ENCODE results near the gene BMS1.

The BMS1 gene

DNA sequence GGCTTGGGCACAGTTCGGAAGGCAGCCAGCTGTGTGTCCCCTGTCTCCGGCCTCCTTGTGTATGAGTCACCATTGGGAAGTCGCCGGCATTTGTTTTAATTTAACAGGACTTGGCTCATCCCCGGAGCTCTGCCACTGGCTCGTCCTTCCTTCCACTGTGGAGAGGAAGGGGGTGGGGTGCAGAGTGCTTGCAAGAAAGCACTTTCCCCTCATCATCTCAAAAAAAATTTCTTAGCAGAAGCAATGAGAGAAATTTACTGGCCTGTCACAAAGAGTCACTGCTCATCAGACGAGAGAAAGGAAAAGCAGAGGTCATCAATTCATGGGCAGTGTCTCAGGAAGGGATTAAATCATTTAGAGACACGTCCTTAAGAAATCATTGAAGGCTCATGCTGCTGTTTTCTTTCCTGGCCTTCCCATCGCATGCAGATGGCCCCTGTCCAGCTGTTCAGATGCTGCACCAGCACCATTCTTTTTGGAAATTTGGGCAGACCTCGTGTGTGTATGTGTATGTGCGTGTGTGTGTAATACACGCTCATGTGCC, 93.3 kb downstream of the BMS1 start:
- DNase-seq (ENCODE audit: low read depth) = no peak
- TF ChIP-seq, protein P1, sequence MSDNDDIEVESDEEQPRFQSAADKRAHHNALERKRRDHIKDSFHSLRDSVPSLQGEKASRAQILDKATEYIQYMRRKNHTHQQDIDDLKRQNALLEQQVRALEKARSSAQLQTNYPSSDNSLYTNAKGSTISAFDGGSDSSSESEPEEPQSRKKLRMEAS (IDR thresholded peaks at IDR 0.05; ENCODE audit: low read depth, low read length) = no peak
- no peak for TF ChIP-seq MYC (IDR thresholded peaks at IDR 0.05; ENCODE audit: low read depth, low read length)
- TF ChIP-seq, protein P2, sequence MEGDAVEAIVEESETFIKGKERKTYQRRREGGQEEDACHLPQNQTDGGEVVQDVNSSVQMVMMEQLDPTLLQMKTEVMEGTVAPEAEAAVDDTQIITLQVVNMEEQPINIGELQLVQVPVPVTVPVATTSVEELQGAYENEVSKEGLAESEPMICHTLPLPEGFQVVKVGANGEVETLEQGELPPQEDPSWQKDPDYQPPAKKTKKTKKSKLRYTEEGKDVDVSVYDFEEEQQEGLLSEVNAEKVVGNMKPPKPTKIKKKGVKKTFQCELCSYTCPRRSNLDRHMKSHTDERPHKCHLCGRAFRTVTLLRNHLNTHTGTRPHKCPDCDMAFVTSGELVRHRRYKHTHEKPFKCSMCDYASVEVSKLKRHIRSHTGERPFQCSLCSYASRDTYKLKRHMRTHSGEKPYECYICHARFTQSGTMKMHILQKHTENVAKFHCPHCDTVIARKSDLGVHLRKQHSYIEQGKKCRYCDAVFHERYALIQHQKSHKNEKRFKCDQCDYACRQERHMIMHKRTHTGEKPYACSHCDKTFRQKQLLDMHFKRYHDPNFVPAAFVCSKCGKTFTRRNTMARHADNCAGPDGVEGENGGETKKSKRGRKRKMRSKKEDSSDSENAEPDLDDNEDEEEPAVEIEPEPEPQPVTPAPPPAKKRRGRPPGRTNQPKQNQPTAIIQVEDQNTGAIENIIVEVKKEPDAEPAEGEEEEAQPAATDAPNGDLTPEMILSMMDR (IDR thresholded peaks at IDR 0.05; ENCODE audit: low read depth, low read length) = no peak
- TF ChIP-seq POLR2A (IDR thresholded peaks at IDR 0.05; ENCODE audit: extremely low read depth, insufficient read length) = no peak
- H3K4me3 ChIP-seq (ENCODE audit: low read depth, low read length) = no peak overlapping the region

DNA sequence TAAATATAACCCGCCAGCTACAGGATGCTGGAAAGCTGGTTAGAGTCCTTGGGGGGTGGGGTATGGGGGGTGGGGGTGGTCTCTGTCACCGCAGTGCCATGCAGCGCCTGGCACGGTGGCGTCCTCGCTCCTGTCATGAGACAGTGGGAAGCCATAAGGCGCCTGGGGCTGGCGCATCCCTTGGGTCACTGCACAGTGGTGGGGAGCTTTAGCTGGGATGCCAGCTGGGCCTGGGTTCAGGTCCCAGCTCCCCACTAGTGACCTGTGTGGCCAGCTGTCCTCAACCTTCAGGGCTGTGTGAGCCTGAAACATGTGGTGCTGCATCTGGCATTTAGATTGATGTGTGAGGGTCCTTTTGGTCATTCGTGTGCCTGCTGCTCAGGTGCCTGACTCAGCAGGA, 93.9 kb downstream of the BMS1 start:
- H3K4me3 ChIP-seq (ENCODE audit: low read depth, low read length) = no peak overlapping the region
- TF ChIP-seq POLR2A (IDR thresholded peaks at IDR 0.05; ENCODE audit: extremely low read depth, insufficient read length) (no peak), MYC (IDR thresholded peaks at IDR 0.05; ENCODE audit: low read depth, low read length) (no peak)
- TF ChIP-seq, protein P1 (IDR thresholded peaks at IDR 0.05; ENCODE audit: low read depth, low read length) = no peak
- TF ChIP-seq, protein P2 (IDR thresholded peaks at IDR 0.05; ENCODE audit: low read depth, low read length) = no peak
- DNase-seq (ENCODE audit: low read depth) = no peak

DNA sequence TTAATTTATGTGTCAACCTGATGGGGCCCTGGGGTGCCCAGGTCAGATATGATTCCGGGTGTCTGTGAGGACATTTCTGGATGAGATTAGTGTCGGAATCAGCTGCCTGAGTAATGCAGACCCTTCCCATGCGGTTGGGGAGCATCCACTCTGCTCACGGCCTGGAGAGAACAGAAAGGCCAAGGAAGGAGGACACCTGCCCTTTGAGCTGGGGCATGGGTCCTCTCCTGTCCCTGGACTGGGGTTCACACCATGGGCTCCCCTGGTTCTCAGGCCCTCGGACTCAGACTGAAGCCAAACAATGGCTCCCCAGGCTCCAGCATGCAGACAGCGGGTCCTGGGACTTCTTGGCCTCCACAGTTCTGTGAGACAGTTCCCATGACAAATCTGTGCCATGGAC, 94.3 kb downstream of the BMS1 start:
- no peak for DNase-seq (ENCODE audit: low read depth)
- TF ChIP-seq, protein P2 (IDR thresholded peaks at IDR 0.05; ENCODE audit: low read depth, low read length) = no peak
- no peak overlapping the region for H3K4me3 ChIP-seq (ENCODE audit: low read depth, low read length)

DNA sequence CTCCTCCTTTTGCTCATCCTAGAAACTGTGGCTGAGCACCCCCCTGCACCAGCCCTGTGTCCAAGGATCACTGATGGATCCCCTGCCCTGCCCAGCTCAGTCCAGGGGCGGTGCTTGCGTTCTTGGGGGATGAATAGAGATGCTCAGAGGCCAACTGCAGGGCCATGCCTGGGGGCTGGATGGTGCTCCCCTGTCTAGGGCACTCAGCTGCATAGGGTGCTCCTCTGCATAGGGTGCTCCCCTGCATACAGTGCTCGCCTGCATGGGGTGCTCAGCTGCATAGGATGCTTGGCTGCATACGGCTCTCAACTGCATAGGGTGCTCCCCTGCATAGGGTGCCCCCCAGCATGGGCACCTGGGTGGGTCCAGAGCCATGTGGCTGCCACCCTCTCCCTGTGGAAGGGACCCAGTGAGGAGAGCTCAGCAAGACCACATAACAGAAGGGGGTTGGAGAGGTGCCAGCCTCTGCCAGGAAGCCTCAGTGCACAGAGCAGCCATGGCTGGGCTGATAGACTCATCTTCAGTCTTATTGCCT, 95.0 kb downstream of the BMS1 start:
- no peak overlapping the region for H3K4me3 ChIP-seq (ENCODE audit: low read depth, low read length)
- TF ChIP-seq MYC (IDR thresholded peaks at IDR 0.05; ENCODE audit: low read depth, low read length) (no peak), POLR2A (IDR thresholded peaks at IDR 0.05; ENCODE audit: extremely low read depth, insufficient read length) (no peak)
- TF ChIP-seq, protein P1 (IDR thresholded peaks at IDR 0.05; ENCODE audit: low read depth, low read length) = no peak
- TF ChIP-seq, protein P2 (IDR thresholded peaks at IDR 0.05; ENCODE audit: low read depth, low read length) = no peak
- DNase-seq (ENCODE audit: low read depth) = no peak

DNA sequence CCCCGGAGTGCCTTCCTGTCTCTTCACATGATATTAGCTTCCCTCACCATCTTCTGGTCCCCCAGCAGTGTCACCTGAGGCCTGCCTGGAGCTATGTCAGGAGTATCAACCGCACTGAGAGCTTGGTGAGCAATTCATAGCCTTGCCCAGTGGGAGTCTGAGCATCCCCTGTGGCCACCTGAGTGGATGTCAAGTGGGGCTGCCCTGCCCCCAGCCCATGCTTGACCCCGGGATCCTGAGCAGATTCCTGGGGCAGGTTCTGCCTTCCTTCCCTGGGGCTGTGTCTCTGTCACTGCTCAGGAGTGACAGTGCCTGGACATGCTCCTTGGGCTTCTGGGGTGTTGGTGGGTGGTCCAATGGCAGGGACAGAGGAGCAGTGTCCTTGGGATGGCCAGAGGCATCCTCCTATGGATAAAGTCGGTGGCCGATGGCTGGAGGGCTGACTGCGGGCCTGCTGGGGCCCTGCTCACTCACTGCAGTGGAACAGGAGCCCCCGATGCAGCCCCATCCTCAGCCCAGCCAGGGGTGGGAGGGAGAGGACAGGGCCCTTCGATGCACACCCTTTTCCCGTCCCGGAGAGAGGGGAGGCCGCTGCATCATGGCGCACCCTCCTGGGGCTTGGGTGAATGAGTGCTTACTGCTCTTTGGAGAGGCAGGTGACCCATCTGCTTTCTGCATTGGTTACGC, 95.7 kb downstream of the BMS1 start:
- no peak for TF ChIP-seq POLR2A (IDR thresholded peaks at IDR 0.05; ENCODE audit: extremely low read depth, insufficient read length)
- TF ChIP-seq, protein P1 (IDR thresholded peaks at IDR 0.05; ENCODE audit: low read depth, low read length) = no peak
- TF ChIP-seq MYC (IDR thresholded peaks at IDR 0.05; ENCODE audit: low read depth, low read length) = no peak
- TF ChIP-seq, protein P2 (IDR thresholded peaks at IDR 0.05; ENCODE audit: low read depth, low read length) = no peak
- DNase-seq (ENCODE audit: low read depth) = no peak
- no peak overlapping the region for H3K4me3 ChIP-seq (ENCODE audit: low read depth, low read length)
